ENCODE measurements around the gene RNF114. TPM values are rescaled to one million over a fixed set of nuclear protein-coding genes. Genes with fewer than 3 reads are reported as not detected.

RNF114 gene
- total and polyA plus RNA-seq, 4 donors = 37.6 to 69.7 (median 60.0) TPM

DNA sequence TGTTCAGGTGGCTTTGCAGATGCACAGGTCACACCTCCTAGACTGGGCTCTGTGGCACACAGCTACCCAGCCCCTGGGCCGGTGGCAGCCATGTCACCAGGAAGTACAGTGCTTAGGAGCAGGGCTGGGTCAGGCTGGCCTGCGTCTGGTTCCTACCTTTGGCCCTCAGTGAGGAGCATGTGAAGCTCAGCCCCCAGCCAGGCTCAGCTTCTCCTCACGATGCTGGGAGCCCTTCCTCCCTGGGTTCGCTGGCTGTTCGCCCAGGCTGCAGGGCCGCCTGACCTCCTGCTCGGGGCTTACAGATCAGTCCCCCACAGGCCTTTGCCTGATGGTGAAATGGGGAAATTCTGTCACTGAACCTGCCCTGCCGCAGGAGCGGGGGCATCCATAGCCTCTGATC, 43.9 kb upstream of the RNF114 start:
- 37 to 66% methylated on average over 9 of the region's 9 CpGs for WGBS, 2 donors
- TF ChIP-seq, protein P1, sequence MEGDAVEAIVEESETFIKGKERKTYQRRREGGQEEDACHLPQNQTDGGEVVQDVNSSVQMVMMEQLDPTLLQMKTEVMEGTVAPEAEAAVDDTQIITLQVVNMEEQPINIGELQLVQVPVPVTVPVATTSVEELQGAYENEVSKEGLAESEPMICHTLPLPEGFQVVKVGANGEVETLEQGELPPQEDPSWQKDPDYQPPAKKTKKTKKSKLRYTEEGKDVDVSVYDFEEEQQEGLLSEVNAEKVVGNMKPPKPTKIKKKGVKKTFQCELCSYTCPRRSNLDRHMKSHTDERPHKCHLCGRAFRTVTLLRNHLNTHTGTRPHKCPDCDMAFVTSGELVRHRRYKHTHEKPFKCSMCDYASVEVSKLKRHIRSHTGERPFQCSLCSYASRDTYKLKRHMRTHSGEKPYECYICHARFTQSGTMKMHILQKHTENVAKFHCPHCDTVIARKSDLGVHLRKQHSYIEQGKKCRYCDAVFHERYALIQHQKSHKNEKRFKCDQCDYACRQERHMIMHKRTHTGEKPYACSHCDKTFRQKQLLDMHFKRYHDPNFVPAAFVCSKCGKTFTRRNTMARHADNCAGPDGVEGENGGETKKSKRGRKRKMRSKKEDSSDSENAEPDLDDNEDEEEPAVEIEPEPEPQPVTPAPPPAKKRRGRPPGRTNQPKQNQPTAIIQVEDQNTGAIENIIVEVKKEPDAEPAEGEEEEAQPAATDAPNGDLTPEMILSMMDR (IDR thresholded peaks at IDR 0.05; ENCODE audit: control extremely low read depth, extremely low read depth) = no peak
- Histone ChIP-seq H3K4me1 (ENCODE audit: control insufficient read depth in 5 of 5, insufficient read depth in 5 of 5, low read length in 5 of 5) (peaks cover 10 to 67% (median 36%) of the 10 kb centered on the region in 5 donors), H3K9me3 (ENCODE audit: control insufficient read depth in 4 of 4, insufficient read depth in 3 of 4, low read length in 3 of 4) (no peaks in the 10 kb centered on the region), H3K9ac (ENCODE audit: insufficient read depth in 1 of 2, low read length in 2 of 2) (no peak overlapping the region), H3K4me3 (no peak overlapping the region), H3K36me3 (ENCODE audit: control insufficient read depth in 4 of 4, insufficient read depth in 4 of 4, low read length in 4 of 4) (peaks cover 0 to 6% (median 3%) of the 10 kb centered on the region in 4 donors), H3K27ac (ENCODE audit: low read depth in 1 of 2, low read length in 1 of 2) (no peak overlapping the region), H3K27me3 (ENCODE audit: control insufficient read depth in 3 of 3, insufficient read depth in 3 of 3, low read length in 2 of 3) (no peaks in the 10 kb centered on the region)
- ATAC-seq (ENCODE audit: insufficient read depth, low FRiP score) = no peak
- DNase-seq = no peak

DNA sequence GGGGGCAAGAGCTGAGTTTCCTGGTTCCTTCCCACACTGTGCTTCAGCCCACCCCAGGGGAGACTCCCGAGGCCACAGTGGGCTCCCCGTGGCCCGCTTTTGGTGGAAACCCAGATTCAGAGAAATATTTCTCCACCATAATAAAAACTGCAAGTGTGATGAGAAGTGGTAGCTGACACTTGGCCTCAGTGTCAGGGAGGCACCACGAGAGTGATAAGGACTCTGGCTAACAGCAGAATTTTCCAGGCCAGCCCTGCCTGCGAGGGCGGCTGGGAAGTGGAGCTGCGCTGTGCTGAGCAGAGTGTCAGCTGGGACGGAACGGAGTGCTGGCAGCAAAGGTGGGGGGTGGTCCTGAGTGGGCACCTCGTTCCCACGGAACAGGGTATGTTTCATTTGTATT, 43.4 kb upstream of the RNF114 start:
- Histone ChIP-seq H3K4me3 (no peak overlapping the region), H3K9ac (ENCODE audit: insufficient read depth in 1 of 2, low read length in 2 of 2) (no peak overlapping the region), H3K27ac (ENCODE audit: low read depth in 1 of 2, low read length in 1 of 2) (no peak overlapping the region), H3K27me3 (ENCODE audit: control insufficient read depth in 3 of 3, insufficient read depth in 3 of 3, low read length in 2 of 3) (no peaks in the 10 kb centered on the region), H3K4me1 (ENCODE audit: control insufficient read depth in 5 of 5, insufficient read depth in 5 of 5, low read length in 5 of 5) (peaks cover 10 to 62% (median 35%) of the 10 kb centered on the region in 5 donors), H3K9me3 (ENCODE audit: control insufficient read depth in 4 of 4, insufficient read depth in 3 of 4, low read length in 3 of 4) (no peaks in the 10 kb centered on the region), H3K36me3 (ENCODE audit: control insufficient read depth in 4 of 4, insufficient read depth in 4 of 4, low read length in 4 of 4) (peaks cover 0 to 6% (median 2%) of the 10 kb centered on the region in 4 donors)
- peak in 1 of 3 donors; percentile 44 for DNase-seq
- TF ChIP-seq, protein P1 (IDR thresholded peaks at IDR 0.05; ENCODE audit: control extremely low read depth, extremely low read depth) = no peak
- 59 to 75% methylated on average over 11 of the region's 11 CpGs for WGBS, 2 donors
- ATAC-seq (ENCODE audit: insufficient read depth, low FRiP score) = no peak

DNA sequence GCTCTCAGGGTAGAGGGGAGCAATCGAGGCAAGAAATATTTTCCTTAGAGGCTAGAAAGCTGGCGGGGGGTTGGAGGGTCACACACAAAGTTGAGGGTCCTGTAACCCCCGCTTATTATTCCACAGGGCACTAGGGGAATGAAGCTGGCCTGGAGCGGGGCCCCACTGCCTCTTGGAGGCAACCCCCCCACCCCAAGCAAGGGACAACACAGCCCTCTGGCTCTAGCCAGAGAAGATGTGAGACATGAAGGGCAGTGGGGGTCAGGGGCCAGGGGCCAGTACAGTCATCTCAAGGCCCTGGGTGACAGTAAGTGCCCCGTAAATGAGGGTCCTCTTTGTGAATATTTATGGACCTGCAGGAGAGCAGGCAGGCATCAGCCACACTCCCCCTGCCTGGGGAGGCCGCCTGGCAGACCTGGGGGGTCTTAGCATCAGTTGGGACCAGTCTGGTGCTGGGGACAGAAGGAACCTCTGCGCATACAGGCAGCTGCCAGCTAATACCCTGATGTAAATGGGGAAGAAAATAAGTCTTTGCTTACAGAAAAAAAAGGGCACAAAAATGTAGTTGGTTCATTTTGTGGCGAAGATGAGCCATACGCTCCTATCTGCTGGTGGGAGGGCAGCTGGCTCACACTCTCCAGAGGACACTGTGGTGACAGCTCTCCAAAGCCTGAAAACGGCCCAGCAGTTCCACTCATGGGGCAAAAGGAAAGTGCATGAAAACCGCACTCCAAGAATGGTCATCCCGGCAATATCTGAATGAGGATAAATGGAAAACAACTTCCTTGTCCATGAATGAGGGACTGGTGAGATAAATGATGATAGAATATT, 42.7 kb upstream of the RNF114 start:
- DNase-seq = no peak
- Histone ChIP-seq H3K4me1 (ENCODE audit: control insufficient read depth in 5 of 5, insufficient read depth in 5 of 5, low read length in 5 of 5) (peaks cover 10 to 55% (median 35%) of the 10 kb centered on the region in 5 donors), H3K36me3 (ENCODE audit: control insufficient read depth in 4 of 4, insufficient read depth in 4 of 4, low read length in 4 of 4) (no peaks in the 10 kb centered on the region), H3K9me3 (ENCODE audit: control insufficient read depth in 4 of 4, insufficient read depth in 3 of 4, low read length in 3 of 4) (no peaks in the 10 kb centered on the region), H3K9ac (ENCODE audit: insufficient read depth in 1 of 2, low read length in 2 of 2) (no peak overlapping the region), H3K4me3 (no peak overlapping the region), H3K27ac (ENCODE audit: low read depth in 1 of 2, low read length in 1 of 2) (no peak overlapping the region), H3K27me3 (ENCODE audit: control insufficient read depth in 3 of 3, insufficient read depth in 3 of 3, low read length in 2 of 3) (no peaks in the 10 kb centered on the region)
- no peak for ATAC-seq (ENCODE audit: insufficient read depth, low FRiP score)
- 71 to 74% methylated on average over 12 of the region's 12 CpGs for WGBS, 2 donors
- TF ChIP-seq, protein P1 (IDR thresholded peaks at IDR 0.05; ENCODE audit: control extremely low read depth, extremely low read depth) = no peak
